Body of pancreas (tissue), 4 donors: ENCODE data around the gene ADGRV1. TPM values are rescaled to one million over a fixed set of nuclear protein-coding genes. Genes with fewer than 3 reads are reported as not detected.

Experiments
- ATAC-seq: fragments of 150-250 bp; one replicate; pipeline ENCODE4 v1.9.1; 2016
- DNase-seq, 4 donors: peaks; one replicate each; pipeline ENCODE4 v3.0.0-alpha.2; 2019
- H3K27ac ChIP-seq, 4 donors: fragments of 200-600 bp; sonication (generic); 1 replicate in 3 of 4; 2 replicates in 1 of 4; pipeline versions ENCODE4 v1.5.1 to v1.6.1; 2016 to 2019; ENCODE audit warnings: mild to moderate bottlenecking in 1 of 4, mixed read lengths in 1 of 4, moderate library complexity in 1 of 4
- H3K27me3 ChIP-seq, 2 donors: fragments of 200-600 bp; sonication (generic); one replicate each; pipeline ENCODE4 v1.6.0; 2016; ENCODE audit warnings: mild to moderate bottlenecking in 1 of 2
- H3K36me3 ChIP-seq, 2 donors: fragments of 200-600 bp; sonication (generic); replicated peaks in 1 of 2; 2 replicates each; pipeline ENCODE4 v1.5.1; 2016; ENCODE audit warnings: low read depth in 2 of 2; ENCODE audit not compliant: insufficient read depth in 1 of 2
- H3K4me1 ChIP-seq: fragments of 200-600 bp; sonication (generic); one replicate; pipeline ENCODE4 v1.6.0; 2016
- H3K4me3 ChIP-seq, 2 donors: fragments of 200-600 bp; sonication (generic); 1 replicate in 1 of 2; 2 replicates in 1 of 2; pipeline ENCODE4 v1.5.1; 2016 to 2019
- H3K9me3 ChIP-seq, 3 donors: fragments of 200-600 bp; sonication (generic); 1 replicate in 2 of 3; 2 replicates in 1 of 3; pipeline ENCODE4 v1.5.1; 2016
- CTCF ChIP-seq, 7 experiments: fragments of 450-650 bp in 4 of 7; fragments of 200-600 bp in 3 of 7; sonication (generic) in 3 of 7; IDR thresholded peaks; one replicate each; pipeline ENCODE4 v1.5.1; 2016 to 2019; ENCODE audit warnings: antibody characterized with exemption in 7 of 7
- POLR2A ChIP-seq, 3 donors: fragments of 450-650 bp; IDR thresholded peaks; one replicate each; pipeline ENCODE4 v1.6.1; 2016; ENCODE audit warnings: antibody characterized with exemption in 3 of 3, mild to moderate bottlenecking in 2 of 3
- WGBS, 2 donors: methylation state at CpG; one replicate each; pipeline ENCODE4 v1.1.5; 2017; 5-methylcytosine and 5-hydroxymethylcytosine counted together
- intact Hi-C: fragments of 100-400 bp; cut with DNase I; formaldehyde crosslinking; loops from one replicate; pipeline ENCODE4 v1.15.1; 2023
- total RNA-seq, 2 donors: library from RNA; depleted of rRNA; stranded (reverse); fragments of >200 nt; gene quantifications; one replicate each; pipeline ENCODE4 v1.1.0, GENCODE V29; 2016

ADGRV1 gene
- total RNA-seq, 2 donors from 2014 or later = 19.2 to 21.4 TPM

- Histone ChIP-seq H3K27ac (peak overlapping the region in 3 of 4 donors; percentile 14 to 61 (median 53)), H3K4me1 (peaks cover 18% of the 10 kb centered on the region), H3K27me3 (no peaks in the 10 kb centered on the region), H3K9me3 (no peaks in the 10 kb centered on the region), H3K36me3 (no peaks in the 10 kb centered on the region), H3K4me3 (no peak overlapping the region)
- TF ChIP-seq POLR2A (IDR thresholded peaks at IDR 0.05) (no peak), CTCF (IDR thresholded peaks at IDR 0.05) (no peak)
- peak; percentile 78 for ATAC-seq
- WGBS, 2 donors = 4 to 20% methylated on average over 2 of the region's 2 CpGs
- intact Hi-C loops = no loop called here
- DNase-seq = peak in 3 of 4 donors; percentile 20 to 32 (median 21)
Measured at GRCh38 chr5:90899014-90899604, 340.5 kb downstream of the ADGRV1 start.

GRCh38 chr5:90901261-90901660, 342.7 kb downstream of the ADGRV1 start:
- ATAC-seq (no peak), DNase-seq (no peak)
- Histone ChIP-seq H3K4me3 (no peak overlapping the region), H3K27ac (no peak overlapping the region), H3K36me3 (no peaks in the 10 kb centered on the region), H3K9me3 (no peaks in the 10 kb centered on the region), H3K27me3 (no peaks in the 10 kb centered on the region), H3K4me1 (peaks cover 18% of the 10 kb centered on the region)
- TF ChIP-seq POLR2A (IDR thresholded peaks at IDR 0.05) = no peak
- no peak for TF ChIP-seq CTCF (IDR thresholded peaks at IDR 0.05)
- intact Hi-C loops = no loop called here

GRCh38 chr5:90902170-90902569, 343.6 kb downstream of the ADGRV1 start:
- Histone ChIP-seq H3K9me3 (no peaks in the 10 kb centered on the region), H3K4me3 (no peak overlapping the region), H3K27me3 (no peaks in the 10 kb centered on the region), H3K36me3 (no peaks in the 10 kb centered on the region), H3K27ac (no peak overlapping the region), H3K4me1 (peaks cover 18% of the 10 kb centered on the region)
- WGBS, 2 donors = 76 to 78% methylated on average over 4 of the region's 4 CpGs
- no peak for ATAC-seq
- DNase-seq = no peak
- no peak for TF ChIP-seq CTCF (IDR thresholded peaks at IDR 0.05)
- no peak for TF ChIP-seq POLR2A (IDR thresholded peaks at IDR 0.05)
- intact Hi-C loops = no loop called here

GRCh38 chr5:90902651-90903386, 344.2 kb downstream of the ADGRV1 start:
- WGBS, 2 donors = 78 to 80% methylated on average over 6 of the region's 6 CpGs
- no peak for TF ChIP-seq POLR2A (IDR thresholded peaks at IDR 0.05)
- DNase-seq = no peak
- Histone ChIP-seq H3K27ac (no peak overlapping the region), H3K9me3 (no peaks in the 10 kb centered on the region), H3K27me3 (no peaks in the 10 kb centered on the region), H3K4me1 (peaks cover 18% of the 10 kb centered on the region), H3K36me3 (no peaks in the 10 kb centered on the region), H3K4me3 (no peak overlapping the region)
- no peak for ATAC-seq
- intact Hi-C loops = no loop called here

GRCh38 chr5:90909101-90909503, 350.5 kb downstream of the ADGRV1 start:
- DNase-seq = no peak
- ATAC-seq = no peak
- H3K4me1 ChIP-seq = no peaks in the 10 kb centered on the region
- no peak for TF ChIP-seq POLR2A (IDR thresholded peaks at IDR 0.05)
- H3K9me3 ChIP-seq = no peaks in the 10 kb centered on the region
- 29 to 33% methylated on average over 3 of the region's 3 CpGs for WGBS, 2 donors
- intact Hi-C loops = no loop called here
- H3K4me3 ChIP-seq = no peak overlapping the region
- H3K27me3 ChIP-seq = no peaks in the 10 kb centered on the region
- no peak overlapping the region for H3K27ac ChIP-seq
- H3K36me3 ChIP-seq = no peaks in the 10 kb centered on the region
